Measurements from ENCODE around the gene SOAT2.

DNA sequence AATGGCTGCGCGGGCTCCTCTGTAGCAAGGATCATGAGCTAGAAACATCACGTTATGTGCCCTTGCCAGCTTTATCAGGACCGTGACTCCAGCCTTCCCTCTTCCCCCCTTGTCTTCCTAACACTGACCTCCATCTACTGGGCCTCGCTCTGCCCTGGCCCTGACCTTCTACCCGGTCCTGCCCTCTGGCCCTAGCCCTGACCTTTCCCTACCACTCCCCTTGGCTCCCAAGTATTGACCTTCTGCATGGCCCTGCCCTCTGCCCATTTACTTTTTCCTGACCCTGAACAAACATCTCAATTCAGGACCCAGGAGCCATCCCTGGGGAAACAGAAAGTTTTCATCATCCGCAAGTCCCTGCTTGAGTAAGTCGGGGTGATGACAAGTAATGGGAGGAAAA lies 2.0 kb downstream of the SOAT2 start:
- no peak for TF ChIP-seq EZH2 (IDR thresholded peaks at IDR 0.05; ENCODE audit: borderline replicate concordance, low read length)
- TF ChIP-seq, protein P1, sequence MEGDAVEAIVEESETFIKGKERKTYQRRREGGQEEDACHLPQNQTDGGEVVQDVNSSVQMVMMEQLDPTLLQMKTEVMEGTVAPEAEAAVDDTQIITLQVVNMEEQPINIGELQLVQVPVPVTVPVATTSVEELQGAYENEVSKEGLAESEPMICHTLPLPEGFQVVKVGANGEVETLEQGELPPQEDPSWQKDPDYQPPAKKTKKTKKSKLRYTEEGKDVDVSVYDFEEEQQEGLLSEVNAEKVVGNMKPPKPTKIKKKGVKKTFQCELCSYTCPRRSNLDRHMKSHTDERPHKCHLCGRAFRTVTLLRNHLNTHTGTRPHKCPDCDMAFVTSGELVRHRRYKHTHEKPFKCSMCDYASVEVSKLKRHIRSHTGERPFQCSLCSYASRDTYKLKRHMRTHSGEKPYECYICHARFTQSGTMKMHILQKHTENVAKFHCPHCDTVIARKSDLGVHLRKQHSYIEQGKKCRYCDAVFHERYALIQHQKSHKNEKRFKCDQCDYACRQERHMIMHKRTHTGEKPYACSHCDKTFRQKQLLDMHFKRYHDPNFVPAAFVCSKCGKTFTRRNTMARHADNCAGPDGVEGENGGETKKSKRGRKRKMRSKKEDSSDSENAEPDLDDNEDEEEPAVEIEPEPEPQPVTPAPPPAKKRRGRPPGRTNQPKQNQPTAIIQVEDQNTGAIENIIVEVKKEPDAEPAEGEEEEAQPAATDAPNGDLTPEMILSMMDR (IDR thresholded peaks at IDR 0.05; ENCODE audit: low read length), result no peak
